ENCODE measurements around the gene CFAP47. TPM values are rescaled to one million over a fixed set of nuclear protein-coding genes. Genes with fewer than 3 reads are reported as not detected.
"Not testable (repeated sequence)": the region's sequence is repeated elsewhere in the genome, so short reads cannot be mapped to it uniquely, and the experiment has no call there.

Gene CFAP47
- total and polyA plus RNA-seq, 2 of the 4 experiments (the other 2 are of a cell fraction) = not detected

DNA sequence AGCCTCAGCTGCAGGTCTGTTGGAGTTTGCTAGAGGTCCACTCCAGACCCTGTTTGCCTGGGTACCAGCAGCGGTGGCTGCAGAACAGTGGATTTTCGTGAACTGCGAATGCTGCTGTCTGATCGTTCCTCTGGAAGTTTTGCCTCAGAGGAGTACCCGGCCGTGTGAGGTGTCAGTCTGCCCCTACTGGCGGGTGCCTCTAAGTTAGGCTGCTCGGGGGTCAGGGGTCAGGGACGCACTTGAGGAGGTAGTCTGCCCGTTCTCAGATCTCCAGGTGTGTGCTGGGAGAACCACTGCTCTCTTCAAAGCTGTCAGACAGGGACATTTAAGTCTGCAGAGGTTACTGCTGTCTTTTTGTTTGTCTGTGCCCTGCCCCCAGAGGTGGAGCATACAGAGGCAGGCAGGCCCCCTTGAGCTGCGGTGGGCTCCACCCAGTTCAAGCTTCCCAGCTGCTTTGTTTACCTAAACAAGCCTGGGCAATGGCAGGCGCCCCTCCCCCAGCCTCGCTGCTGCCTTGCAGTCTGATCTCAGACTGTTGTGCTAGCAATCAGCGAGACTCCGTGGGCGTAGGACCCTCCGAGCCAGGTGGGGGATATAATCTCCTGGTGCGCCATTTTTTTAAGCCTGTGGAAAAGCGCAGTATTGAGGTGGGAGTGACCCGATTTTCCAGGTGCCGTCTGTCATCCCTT, 315.4 kb downstream of the CFAP47 start:
- H3K27me3 ChIP-seq (ENCODE audit: control insufficient read depth, insufficient read depth, low read length); H3K56ac ChIP-seq (ENCODE audit: extremely low read depth, insufficient read depth, low read length); H3K9me1 ChIP-seq (ENCODE audit: insufficient read depth, low read length); H2AK9ac ChIP-seq (replicated peaks; ENCODE audit: low read depth, low read length, poor library complexity); H3K27ac ChIP-seq (ENCODE audit: insufficient read depth, low read length); H3K4ac ChIP-seq (ENCODE audit: low read depth, low read length); H3K4me2 ChIP-seq (ENCODE audit: low read depth, low read length); H3K36me3 ChIP-seq (ENCODE audit: control insufficient read depth, insufficient read depth, low read length); H4K5ac ChIP-seq (ENCODE audit: low read depth, low read length); dilution Hi-C loops (cut with HindIII; ENCODE audit: low sequenced_read_pairs, unreplicated experiment); H3K4me3 ChIP-seq (ENCODE audit: insufficient read depth, low read depth, low read length); H2BK20ac ChIP-seq (ENCODE audit: low read depth, low read length); H2AFZ ChIP-seq (replicated peaks; ENCODE audit: low read length, poor library complexity); H3K9ac ChIP-seq (ENCODE audit: low read depth, low read length); POLR2A ChIA-PET (ENCODE audit: unreplicated experiment); H2BK15ac ChIP-seq (ENCODE audit: low read depth, low read length); H4K20me1 ChIP-seq (ENCODE audit: insufficient read depth, low read length); BruUV-seq (replicated peaks); H4K8ac ChIP-seq (ENCODE audit: low read depth in 2 of 2, low read length in 2 of 2); H4K91ac ChIP-seq (ENCODE audit: insufficient read depth, low read depth, low read length); H3K14ac ChIP-seq (replicated peaks; ENCODE audit: low read depth, low read length); in situ Hi-C loops (cut with MboI; ENCODE audit: low sequenced_read_pairs); intact Hi-C loops (cut with micrococcal nuclease); H3K79me1 ChIP-seq (ENCODE audit: low read depth in 1 of 2, low read length in 2 of 2); H2AK5ac ChIP-seq (ENCODE audit: low read depth, low read length); H3K4me1 ChIP-seq (ENCODE audit: control insufficient read depth, insufficient read depth, low read length); H3K18ac ChIP-seq (ENCODE audit: low read depth, low read length); H2BK5ac ChIP-seq (ENCODE audit: low read depth, low read length, poor library complexity, severe bottlenecking); H2BK120ac ChIP-seq (ENCODE audit: low read depth, low read length); H3K23ac ChIP-seq (ENCODE audit: low read depth, low read length); ATAC-seq (ENCODE audit: low read depth); CTCF ChIA-PET; H3K9me3 ChIP-seq (ENCODE audit: control insufficient read depth, insufficient read depth, low read length); DNase-seq: not testable (repeated sequence)
- WGBS, 2 experiments (ENCODE audit: extremely low coverage in 2 of 2, insufficient read length in 1 of 2) = no CpG with 5 or more reads among the region's 21 CpGs

Measured in IMR-90 (cell line).